Right atrium auricular region (tissue), 2 donors: Measurements from ENCODE around the gene SPEF2. TPM values are rescaled to one million over a fixed set of nuclear protein-coding genes. Genes with fewer than 3 reads are reported as not detected.

Experiments
- DNase-seq: peaks from one replicate; pipeline ENCODE4 v3.0.0-alpha.2; 2019; ENCODE audit warnings: low spot score
- H3K27ac ChIP-seq, 2 donors: fragments of 200-600 bp; sonication (generic); 1 replicate in 1 of 2; 2 replicates in 1 of 2; pipeline ENCODE4 v1.5.1; 2016 to 2019
- H3K27me3 ChIP-seq, 2 donors: fragments of 200-600 bp; sonication (generic); one replicate each; pipeline versions ENCODE4 v1.5.1 to v1.6.0; 2017 to 2019
- H3K36me3 ChIP-seq: fragments of 200-600 bp; sonication (generic); one replicate; pipeline ENCODE4 v1.5.1; 2016
- H3K4me1 ChIP-seq, 2 donors: fragments of 200-600 bp; sonication (generic); one replicate each; pipeline versions ENCODE4 v1.5.1 to v1.6.0; 2017 to 2019
- H3K4me3 ChIP-seq, 2 donors: fragments of 200-600 bp; sonication (generic); 1 replicate in 1 of 2; 2 replicates in 1 of 2; pipeline ENCODE4 v1.5.1; 2017 to 2019; ENCODE audit warnings: mild to moderate bottlenecking in 1 of 2, moderate library complexity in 1 of 2
- H3K9me3 ChIP-seq, 2 donors: fragments of 200-600 bp; sonication (generic); one replicate each; pipeline ENCODE4 v1.5.1; 2019
- CTCF ChIP-seq, 2 donors: fragments of 200-600 bp; sonication (generic); IDR thresholded peaks; one replicate each; pipeline ENCODE4 v1.5.1; 2019; ENCODE audit warnings: antibody characterized with exemption in 2 of 2
- total RNA-seq, 2 donors: library from RNA; depleted of rRNA; stranded (reverse); fragments of >200 nt; gene quantifications; one replicate each; pipeline ENCODE4 v1.1.0, GENCODE V29; 2016

Gene SPEF2
- total RNA-seq, 2 donors from 2014 or later, result 0.94 to 2.0 TPM

- no peak overlapping the region for H3K27ac ChIP-seq
- no peak for DNase-seq
- no peak for TF ChIP-seq CTCF (IDR thresholded peaks at IDR 0.05)
- no peaks in the 10 kb centered on the region for H3K27me3 ChIP-seq
- no peak overlapping the region for H3K4me3 ChIP-seq
- H3K9me3 ChIP-seq, result no peaks in the 10 kb centered on the region
- no peaks in the 10 kb centered on the region for H3K4me1 ChIP-seq
- H3K36me3 ChIP-seq, result no peaks in the 10 kb centered on the region
These were observed 100.1 kb downstream of the SPEF2 start for GRCh38 chr5:35717718-35718117.

- DNase-seq, result no peak
- Histone ChIP-seq H3K27me3 (no peaks in the 10 kb centered on the region), H3K4me3 (no peak overlapping the region), H3K9me3 (peaks cover 0 to 9% of the 10 kb centered on the region in 2 donors), H3K36me3 (no peaks in the 10 kb centered on the region), H3K4me1 (no peaks in the 10 kb centered on the region), H3K27ac (no peak overlapping the region)
- TF ChIP-seq CTCF (IDR thresholded peaks at IDR 0.05), result no peak
These were observed 118.1 kb downstream of the SPEF2 start for GRCh38 chr5:35735718-35736117.

GRCh38 chr5:35736280-35736679 is 118.6 kb downstream of the SPEF2 start:
- H3K9me3 ChIP-seq, result peaks cover 0 to 9% of the 10 kb centered on the region in 2 donors
- no peak for DNase-seq
- H3K4me3 ChIP-seq, result no peak overlapping the region
- H3K36me3 ChIP-seq, result no peaks in the 10 kb centered on the region
- H3K27ac ChIP-seq, result no peak overlapping the region
- H3K27me3 ChIP-seq, result no peaks in the 10 kb centered on the region
- H3K4me1 ChIP-seq, result no peaks in the 10 kb centered on the region
- no peak for TF ChIP-seq CTCF (IDR thresholded peaks at IDR 0.05)

GRCh38 chr5:35741126-35741716 is 123.6 kb downstream of the SPEF2 start:
- Histone ChIP-seq H3K9me3 (peaks cover 0 to 8% of the 10 kb centered on the region in 2 donors), H3K27me3 (no peaks in the 10 kb centered on the region), H3K36me3 (no peaks in the 10 kb centered on the region), H3K4me1 (no peaks in the 10 kb centered on the region), H3K27ac (no peak overlapping the region), H3K4me3 (no peak overlapping the region)
- no peak for TF ChIP-seq CTCF (IDR thresholded peaks at IDR 0.05)
- DNase-seq, result no peak

- TF ChIP-seq CTCF (IDR thresholded peaks at IDR 0.05), result no peak
- no peaks in the 10 kb centered on the region for H3K4me1 ChIP-seq
- H3K9me3 ChIP-seq, result peaks cover 0 to under 1% of the 10 kb centered on the region in 2 donors
- no peaks in the 10 kb centered on the region for H3K27me3 ChIP-seq
- no peak overlapping the region for H3K27ac ChIP-seq
- DNase-seq, result no peak
- no peaks in the 10 kb centered on the region for H3K36me3 ChIP-seq
- H3K4me3 ChIP-seq, result no peak overlapping the region
These were observed 124.3 kb downstream of the SPEF2 start for GRCh38 chr5:35741971-35742370.

GRCh38 chr5:35743644-35744043 is 126.0 kb downstream of the SPEF2 start:
- no peak overlapping the region for H3K27ac ChIP-seq
- no peak for DNase-seq
- TF ChIP-seq CTCF (IDR thresholded peaks at IDR 0.05), result no peak
- no peaks in the 10 kb centered on the region for H3K27me3 ChIP-seq
- no peak overlapping the region for H3K4me3 ChIP-seq
- H3K4me1 ChIP-seq, result no peaks in the 10 kb centered on the region
- H3K9me3 ChIP-seq, result no peaks in the 10 kb centered on the region
- no peaks in the 10 kb centered on the region for H3K36me3 ChIP-seq
